ENCODE measurements around the gene NTM.

Gene NTM

DNA sequence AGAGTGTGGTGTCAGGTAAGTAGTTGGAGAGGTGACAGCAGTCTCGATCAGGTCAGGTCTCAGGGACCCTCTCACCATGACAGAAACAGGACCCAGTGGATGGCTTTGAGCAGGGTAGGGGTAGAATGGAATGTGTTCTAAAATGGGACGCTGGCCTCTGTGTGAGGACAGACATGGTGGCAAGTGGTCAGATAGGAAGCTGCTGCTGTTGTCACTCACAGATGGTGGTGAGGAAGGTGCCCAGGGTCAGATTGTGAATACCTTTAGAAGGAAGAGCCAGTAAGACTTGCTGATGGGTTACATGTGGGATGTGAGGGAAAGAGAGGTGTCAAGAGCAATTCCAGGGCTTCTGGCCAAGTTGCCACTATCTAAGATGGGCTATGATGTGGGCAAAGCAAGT, 596.3 kb downstream of the NTM start:
- no peak for DNase-seq (ENCODE audit: low read depth)

DNA sequence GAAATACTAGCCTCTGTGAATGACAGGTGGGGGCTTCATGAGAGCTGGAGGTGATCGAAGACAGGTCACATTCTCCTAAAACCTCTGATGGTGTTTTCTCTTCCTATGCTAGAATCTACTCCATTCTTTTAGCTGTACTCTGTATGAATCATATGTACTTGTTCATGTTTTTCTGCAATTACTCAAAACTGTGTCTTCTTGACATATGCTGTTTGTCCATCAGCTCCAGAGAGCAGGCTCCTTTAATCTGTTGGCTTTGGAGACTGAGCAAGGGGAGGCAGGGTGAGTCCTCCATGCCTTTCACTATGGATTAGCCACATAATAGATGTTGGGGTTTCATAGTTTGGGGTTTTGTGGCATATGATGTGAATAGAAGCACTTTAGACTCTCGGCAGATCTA, 598.8 kb downstream of the NTM start:
- DNase-seq (ENCODE audit: low read depth) = no peak

DNA sequence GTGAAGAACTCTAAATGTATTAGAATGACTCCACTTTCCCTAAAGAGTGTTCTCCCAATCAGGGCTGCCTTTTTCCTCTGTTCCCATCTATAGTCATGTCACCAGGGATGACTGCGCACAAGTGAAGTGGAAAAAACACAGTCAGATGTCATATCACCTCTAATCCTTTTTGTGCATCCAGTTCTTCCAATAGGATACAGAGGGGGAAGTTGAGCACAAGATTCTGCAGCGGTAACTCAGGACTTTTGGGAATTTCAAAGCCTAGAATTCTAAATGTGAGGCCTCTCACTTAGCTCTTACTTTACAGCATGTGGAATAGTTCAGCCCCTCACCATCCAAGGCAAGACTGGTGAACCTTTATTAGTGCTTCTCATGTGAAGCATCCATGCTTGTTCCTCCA, 602.6 kb downstream of the NTM start:
- no peak for DNase-seq (ENCODE audit: low read depth)

DNA sequence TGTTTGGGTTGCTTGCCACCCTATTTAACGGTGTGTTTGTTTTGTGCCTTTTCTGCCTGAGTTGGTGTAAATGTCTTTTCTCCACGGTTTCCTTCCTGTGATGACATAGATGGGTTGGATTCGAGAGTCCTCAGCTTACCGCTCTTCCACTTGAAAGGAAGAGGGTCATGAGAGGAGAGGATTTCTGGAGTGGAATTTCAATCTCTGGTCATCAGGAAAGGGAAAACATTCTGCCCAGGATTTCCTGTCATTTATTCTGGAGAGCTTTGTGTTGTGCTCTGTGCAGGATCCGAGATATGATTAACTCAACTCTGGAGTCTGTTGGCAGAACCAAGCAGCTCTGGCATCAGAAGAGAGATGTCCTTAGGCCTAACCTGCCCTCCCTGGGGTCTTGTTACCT, 605.2 kb downstream of the NTM start:
- no peak for DNase-seq (ENCODE audit: low read depth)

DNA sequence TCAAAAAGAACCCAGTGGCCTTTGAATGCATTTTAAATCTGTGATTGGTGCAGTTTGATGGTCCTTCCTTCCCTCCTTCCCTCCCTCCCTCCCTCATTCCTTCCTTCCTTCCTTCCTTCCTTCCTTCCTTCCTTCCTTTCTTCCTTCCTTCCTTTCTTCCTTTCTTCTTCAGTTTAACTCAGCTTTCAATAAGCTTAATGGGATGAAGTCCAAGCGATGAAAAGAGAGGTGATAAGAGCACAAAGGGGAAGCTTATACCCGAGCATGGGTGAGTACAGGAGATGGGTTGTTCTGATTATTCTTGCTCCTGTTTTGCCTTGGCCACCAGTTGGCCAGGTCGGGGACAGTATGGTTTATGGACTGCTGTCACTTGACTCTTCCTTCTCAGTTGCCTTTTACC, 605.6 kb downstream of the NTM start:
- DNase-seq (ENCODE audit: low read depth) = no peak

DNA sequence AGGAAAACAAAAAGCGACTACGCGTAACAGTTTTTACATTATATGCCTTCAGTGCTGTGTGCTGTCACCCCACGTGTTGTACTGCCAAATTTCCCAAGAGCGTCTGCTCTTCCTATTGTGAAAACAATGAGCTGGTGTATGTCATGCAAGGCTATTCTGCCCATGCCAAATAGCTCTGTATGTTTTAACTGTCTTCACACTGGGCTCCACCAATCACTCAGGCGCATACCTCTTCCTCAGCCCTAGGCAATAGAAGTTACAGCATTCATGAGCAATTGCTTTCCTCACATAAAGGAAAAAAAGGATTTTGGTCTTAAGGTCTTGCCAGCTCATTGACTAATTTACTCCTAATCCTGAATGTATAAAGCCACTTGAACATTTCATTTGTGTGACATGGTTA, 606.8 kb downstream of the NTM start:
- DNase-seq (ENCODE audit: low read depth) = no peak

DNA sequence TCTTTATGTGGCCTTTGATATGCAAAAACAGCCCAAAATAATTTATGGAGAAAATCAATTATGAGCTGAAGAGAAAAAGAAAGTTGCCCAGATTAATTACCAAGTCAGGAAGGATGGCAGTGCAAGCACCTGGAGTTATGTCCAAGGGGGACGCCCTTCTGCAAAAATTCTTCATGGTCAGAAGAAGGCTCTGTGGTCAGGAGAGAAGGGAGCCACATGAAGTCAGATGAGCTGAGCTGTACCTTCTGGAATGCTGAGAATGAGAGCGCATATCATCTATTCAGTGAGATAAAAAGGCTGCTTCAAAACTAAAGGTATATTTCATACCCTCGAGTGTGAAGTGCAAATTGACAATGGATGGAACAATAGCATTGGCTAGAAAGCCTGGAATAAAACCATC, 607.4 kb downstream of the NTM start:
- DNase-seq (ENCODE audit: low read depth) = no peak

DNA sequence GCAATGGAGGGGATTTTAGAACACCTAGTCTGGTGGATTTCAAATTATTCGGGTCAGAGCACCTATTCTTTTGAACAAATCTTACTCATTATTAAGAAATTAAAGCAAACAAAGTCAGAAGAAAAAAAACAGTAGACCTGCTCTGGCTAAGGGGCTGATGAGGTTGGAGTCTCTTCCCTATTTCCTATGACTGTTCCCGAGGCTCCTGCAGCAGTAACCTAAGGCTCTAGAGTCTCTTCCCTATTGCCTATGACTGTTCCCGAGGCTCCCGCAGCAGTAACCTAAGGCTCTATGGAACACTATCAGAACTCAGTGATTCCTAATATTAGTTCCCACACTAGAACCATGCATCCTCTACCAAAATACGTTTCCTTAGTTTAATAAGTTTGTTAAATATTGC, 607.9 kb downstream of the NTM start:
- DNase-seq (ENCODE audit: low read depth) = no peak

DNA sequence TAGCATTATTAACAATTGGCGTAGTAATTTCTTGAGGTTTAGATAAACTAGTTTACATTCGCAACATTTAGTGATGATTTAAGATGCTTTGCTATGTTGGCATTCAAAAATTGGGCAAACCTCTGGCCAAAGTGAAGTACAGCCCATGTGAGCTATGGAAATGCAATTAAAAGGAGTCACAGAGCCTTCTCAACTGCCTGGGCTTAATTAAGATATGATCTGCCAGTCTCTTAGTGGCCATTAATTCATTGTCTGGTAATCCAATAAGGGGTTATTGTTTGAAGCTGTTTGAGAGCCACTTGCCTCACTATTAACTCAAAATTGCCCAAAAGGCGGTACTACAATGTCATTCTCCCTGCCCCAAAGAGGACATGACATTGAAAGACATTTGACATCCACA, 608.9 kb downstream of the NTM start:
- no peak for DNase-seq (ENCODE audit: low read depth)

DNA sequence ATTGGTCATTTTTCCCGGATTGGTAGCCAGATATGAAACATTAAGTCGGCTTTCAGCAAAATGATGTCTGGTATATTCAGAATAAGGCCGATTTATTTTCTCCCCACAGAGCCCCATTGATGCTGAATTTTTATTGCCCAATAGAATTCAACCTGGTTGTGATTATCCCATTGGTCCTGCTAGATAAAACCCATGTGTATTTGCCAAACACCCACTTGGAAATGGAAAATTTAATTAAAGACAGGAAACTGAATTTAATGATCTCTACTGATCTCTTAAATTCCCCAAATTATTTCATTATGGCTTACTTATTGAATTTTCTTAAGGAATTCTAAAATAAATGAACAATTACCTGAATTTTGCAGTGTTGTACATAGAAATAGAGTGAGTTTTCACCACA, 609.8 kb downstream of the NTM start:
- DNase-seq (ENCODE audit: low read depth) = no peak

DNA sequence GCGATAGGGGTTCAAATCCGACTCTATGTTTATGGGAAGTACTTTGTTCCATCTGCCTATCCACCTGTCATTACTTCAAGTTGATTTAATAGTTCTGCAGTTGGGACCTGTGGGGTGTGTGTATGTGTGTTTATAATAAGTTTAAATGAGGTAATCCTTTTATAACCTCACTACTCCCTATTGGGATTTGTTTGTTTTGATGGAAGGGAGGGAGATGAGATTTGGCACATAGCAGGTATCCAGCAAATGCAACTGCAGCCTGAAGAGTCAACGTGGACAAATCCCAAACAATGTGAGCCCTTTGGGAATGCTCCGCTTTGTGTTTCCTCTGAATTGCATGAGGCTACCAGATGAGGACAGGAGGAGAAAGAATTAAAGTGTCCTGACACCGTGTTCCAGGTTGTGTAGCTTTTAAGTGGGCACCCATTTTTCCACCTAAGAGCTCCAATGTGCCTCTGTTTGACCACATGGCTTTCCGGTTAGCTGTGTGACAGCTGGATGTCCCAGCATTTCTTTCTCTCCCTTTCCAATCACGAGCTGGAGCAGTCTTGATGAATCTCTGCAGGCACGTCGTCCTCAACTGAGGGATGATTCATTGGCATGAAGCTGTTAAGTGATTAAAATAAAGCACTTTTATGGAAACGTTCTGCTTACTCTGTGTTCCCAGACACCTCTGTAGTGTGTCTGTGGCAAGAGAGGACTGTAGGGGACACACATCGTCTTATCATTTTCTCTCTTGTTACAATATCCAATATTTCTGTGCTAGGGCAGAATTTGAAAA, 610.7 kb downstream of the NTM start:
- no peak for DNase-seq (ENCODE audit: low read depth)

DNA sequence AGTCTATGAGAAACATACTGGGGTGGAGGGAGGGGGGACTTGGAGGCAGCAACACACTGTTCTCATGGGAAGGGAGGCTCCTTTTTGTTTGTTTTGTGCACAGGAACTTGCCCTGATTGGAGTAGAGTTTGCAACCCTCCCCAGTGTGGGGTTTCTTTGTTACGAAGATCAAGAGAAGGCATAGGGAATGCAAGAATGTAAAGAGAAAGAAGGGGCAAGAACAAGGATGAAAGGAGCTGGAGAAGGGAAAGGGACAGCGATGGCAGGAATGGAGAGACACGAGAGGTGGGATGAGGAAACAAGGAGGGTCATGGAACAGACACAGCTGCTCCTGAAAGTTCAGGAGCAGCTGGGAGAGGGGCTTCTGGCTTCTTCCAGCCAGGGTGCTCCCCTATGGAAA, 611.7 kb downstream of the NTM start:
- no peak for DNase-seq (ENCODE audit: low read depth)

DNA sequence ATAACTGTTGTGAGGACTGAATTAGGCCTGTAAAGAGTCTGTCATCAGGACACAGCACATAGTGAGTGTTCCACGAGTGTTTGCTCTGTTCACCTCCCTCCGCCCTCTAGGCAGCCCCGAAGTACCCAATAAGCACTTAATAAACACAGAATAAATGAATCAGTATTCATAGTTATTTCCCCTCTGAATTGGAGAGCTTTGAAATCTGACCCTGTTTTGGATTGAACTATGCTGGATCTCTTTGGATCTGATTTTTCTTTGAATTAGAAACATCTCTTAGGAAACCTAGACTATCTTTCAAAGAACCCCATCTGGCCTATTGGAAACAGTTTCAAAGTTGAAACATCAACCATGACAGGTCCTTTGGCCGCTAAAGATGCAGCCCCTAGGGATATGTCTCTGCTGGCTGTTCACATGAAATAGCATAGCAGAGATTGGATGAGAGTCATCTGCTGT, 615.5 kb downstream of the NTM start:
- no peak for DNase-seq (ENCODE audit: low read depth)

DNA sequence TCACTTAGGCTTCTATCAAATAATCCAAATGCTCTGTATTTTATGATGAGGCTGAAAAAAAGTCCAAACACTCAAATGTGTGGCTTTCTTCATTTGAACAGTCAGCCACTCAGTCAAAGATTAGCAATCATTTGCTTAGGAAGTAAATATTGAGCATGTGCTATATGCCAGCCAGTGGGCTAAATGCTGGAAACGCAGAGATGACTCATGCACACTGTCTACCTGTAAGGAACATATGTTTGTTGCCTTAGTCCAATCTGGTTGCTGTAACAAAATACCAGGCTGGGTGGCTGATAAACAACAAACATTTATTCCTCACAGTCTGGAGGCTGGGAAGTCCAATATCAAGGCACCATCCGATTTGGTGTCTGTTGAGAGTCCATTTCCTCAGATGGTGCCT, 617.3 kb downstream of the NTM start:
- DNase-seq (ENCODE audit: low read depth) = no peak

DNA sequence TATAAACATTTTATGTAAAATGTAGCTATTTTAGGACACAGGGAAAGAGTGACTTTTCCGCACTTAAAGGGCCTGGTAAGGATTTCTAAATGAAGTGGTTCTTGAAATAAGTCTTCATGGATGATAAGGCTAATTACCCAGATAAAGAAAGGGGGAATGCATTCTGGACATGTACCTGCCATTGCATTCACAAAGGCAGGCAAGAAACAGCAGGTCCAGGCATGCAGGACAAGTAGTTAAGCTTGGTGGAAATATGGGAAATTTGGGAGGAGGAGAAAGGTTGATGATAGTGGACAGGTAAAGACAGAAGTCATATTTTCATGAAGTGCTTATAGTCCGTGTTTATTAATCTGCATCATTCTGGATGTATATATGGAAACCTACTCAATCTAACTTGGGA, 621.2 kb downstream of the NTM start:
- no peak for DNase-seq (ENCODE audit: low read depth)

DNA sequence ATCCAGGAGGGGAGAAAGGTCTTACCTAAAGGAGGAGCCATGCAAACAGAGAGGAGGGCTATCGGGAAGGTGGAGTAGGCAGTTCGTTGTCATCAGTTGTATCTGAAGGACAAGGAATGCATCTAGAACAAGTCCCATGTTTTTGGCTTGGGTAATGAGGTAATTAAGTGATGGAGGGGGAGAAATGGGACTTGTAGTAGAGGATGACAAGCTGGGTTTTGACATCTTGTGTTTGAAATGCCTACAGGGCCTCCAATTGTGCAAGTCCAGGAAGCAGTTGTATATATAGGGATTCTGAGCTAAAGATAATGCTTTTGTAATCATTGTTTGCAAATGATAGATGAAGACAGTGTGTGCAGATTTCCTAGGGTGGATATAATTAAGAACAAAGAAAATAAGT, 622.8 kb downstream of the NTM start:
- no peak for DNase-seq (ENCODE audit: low read depth)

DNA sequence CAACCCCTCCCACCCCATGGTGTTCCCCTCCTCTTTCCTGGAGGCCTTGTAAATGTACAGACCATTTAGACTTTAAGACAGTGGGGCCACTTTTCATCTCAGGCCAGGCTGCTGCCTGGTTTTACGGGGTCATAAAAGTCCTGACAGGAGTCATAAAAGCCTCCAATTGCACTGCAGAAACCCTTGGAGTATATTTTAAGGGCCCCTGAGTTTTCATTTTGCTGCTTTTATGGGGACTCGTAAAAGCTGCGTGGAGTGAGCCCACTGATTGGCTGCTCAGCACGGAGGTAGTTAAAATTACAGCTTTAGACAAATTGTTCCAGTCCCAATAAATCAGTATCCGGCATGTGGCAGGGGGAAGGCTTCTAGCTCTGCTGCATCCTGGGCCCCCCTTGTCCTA, 627.6 kb downstream of the NTM start:
- no peak for DNase-seq (ENCODE audit: low read depth)

DNA sequence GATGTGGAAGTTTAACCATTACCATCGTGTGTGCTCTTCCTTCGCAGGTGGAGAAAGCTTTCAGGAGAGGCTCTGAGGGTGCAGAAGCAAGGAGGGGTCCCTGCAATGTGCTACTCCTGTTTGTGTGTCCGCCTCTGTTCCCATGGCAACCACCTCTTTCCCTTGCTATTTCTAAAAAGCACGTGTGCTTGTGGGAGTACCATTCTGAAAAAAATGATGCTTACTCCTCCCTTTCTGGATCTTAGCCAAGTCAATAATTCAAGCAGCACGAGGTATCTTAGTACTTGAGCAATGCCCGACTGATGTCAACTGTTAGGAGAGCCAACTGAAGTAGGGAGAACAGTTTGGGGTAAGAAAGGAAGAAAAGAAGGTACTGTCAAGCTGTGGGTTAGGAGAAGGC, 628.7 kb downstream of the NTM start:
- DNase-seq (ENCODE audit: low read depth) = no peak

DNA sequence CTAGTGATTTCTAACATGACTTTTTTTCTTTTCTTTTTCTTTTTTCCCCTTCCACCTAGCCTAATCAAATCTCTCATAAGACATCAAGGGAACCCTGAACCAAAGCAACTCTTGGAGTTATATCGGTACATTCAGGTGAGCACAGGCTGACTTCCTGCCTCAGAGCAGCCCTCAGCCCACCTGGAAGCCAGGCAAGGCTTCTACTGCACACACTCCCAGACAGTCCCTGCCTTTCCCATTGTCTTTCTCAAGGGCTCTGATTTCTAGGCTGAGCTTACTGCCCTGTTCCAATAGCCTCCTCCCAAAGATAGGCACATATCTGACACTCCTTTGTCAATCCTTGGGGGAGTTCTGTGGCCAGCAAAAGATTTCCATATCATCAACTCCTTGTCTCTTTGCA, 629.5 kb downstream of the NTM start:
- DNase-seq (ENCODE audit: low read depth) = no peak

DNA sequence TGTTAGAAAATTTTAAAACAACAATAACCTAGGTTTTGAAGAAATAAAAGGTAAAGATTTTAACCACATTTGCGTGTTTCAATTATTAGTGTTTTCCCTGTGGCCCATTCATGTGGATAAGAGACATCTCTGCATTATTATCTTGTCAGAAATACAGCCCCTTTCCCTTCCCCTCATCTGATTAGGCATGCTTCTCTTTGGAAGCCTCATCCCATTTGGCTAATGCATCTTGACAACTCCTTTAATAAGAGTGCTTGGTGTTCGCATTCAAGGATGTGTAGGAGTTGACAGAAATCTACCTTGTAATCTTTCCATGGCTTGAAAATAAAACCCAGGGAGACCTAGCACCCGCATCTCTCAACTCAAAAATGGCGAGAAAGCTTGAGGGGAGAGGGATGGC, 635.5 kb downstream of the NTM start:
- DNase-seq (ENCODE audit: low read depth) = no peak

DNA sequence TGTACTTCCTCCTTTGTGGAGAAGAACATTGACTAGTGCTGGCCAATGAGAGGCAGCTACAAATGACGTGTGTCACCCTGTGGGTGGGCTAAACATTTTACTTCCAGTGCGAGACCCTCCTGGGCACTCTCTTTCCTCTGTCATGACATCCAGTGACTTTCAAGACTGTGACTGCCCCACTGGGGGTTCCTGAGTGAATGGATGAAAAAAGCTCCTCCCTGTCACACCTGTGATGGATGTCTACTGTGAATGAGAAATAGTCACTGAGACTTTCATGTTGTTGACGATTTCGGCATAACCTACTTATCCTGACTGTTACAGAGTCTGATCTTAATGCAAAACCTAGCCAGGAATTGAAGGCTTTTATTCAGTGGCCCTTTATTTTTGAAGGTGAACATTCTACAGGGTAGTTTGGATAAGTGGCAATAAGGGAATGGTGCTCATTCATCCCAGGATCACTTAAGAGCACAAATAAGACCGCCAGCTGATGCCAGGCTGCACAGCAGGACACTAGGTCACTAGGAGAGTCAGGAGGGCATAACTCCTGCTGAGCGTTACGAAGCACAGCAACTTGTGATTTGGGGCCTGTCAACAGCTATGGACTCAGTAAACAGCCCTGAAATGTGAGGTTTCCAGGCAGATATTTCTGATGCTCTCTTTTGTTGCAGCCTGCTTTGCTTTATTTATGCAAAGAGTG, 636.6 kb downstream of the NTM start:
- no peak for DNase-seq (ENCODE audit: low read depth)

DNA sequence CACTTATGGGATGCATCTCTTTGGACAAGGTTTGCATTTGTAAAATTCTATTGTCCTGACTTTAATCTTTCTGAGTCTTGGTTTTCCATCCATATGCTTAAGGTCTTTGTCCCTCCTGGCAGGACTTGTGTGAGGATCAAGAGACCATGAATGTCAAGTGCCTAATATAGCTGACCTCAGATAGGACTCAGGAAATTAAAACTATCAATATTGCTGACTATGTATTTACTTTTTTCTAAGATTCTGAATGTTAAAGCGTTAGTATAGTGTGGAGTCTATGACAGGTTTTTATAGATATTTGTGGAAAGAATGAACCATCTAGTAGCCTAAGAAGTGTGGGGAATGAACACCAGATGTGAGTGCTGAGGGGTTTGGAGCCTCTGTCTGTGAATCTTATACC, 637.8 kb downstream of the NTM start:
- DNase-seq (ENCODE audit: low read depth) = no peak

DNA sequence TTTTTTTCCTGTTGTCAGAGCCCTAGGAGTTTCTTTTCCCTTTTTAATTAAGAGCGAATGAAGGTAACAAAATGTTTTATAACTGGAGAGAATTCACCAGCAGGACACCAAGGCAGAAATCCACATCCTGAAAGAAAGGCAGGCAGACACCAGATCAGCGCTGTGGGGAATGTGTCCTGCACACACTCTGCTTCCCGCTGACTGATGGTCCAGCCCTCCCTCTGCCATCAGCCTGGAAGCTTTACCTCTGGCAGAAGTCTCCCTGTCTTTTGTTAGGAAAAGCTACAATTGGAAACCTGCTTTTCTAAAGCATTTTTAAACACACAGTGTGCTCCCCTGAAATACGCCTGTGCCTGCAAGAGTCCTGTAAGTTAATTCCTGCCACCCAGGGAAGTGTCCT, 638.5 kb downstream of the NTM start:
- DNase-seq (ENCODE audit: low read depth) = no peak

DNA sequence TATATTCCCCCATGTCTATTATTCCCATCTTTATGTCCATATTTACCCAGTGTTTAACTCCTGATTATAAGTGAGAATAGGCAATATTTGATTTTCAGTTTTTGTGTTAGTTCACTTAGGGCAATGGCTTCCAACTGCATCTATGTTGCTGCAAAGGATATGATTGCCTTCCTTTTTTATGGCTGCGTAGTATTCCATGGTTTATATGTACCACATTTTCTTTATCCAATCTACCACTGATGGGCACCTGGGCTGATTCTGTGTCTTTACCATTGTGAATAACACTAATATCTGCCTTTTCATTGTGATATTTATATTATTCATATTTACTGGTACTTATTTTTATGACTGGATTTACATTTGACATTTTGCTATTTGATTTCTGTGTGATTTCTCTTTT, 649.6 kb downstream of the NTM start:
- no peak for DNase-seq (ENCODE audit: low read depth)

Data from stimulated activated CD8-positive, alpha-beta memory T cell treated with anti-CD3 and anti-CD28 coated beads, Interleukin-12 subunit alpha, Interleukin-12 subunit beta, amount 100 ng/mL, for 4 hours (primary cell).